Measurements from ENCODE around the gene GPATCH3.

GPATCH3 gene

GRCh38 chr1:26863685-26864077, 36.6 kb downstream of the GPATCH3 start:
- Histone ChIP-seq H3K9ac (ENCODE audit: low read depth, low read length) (no peak overlapping the region), H3K4me3 (ENCODE audit: low read depth, low read length) (peak overlapping the region; percentile 92; the same call in 1 of the 2 replicates), H3K27ac (ENCODE audit: low read depth, low read length) (no peak overlapping the region)

DNA sequence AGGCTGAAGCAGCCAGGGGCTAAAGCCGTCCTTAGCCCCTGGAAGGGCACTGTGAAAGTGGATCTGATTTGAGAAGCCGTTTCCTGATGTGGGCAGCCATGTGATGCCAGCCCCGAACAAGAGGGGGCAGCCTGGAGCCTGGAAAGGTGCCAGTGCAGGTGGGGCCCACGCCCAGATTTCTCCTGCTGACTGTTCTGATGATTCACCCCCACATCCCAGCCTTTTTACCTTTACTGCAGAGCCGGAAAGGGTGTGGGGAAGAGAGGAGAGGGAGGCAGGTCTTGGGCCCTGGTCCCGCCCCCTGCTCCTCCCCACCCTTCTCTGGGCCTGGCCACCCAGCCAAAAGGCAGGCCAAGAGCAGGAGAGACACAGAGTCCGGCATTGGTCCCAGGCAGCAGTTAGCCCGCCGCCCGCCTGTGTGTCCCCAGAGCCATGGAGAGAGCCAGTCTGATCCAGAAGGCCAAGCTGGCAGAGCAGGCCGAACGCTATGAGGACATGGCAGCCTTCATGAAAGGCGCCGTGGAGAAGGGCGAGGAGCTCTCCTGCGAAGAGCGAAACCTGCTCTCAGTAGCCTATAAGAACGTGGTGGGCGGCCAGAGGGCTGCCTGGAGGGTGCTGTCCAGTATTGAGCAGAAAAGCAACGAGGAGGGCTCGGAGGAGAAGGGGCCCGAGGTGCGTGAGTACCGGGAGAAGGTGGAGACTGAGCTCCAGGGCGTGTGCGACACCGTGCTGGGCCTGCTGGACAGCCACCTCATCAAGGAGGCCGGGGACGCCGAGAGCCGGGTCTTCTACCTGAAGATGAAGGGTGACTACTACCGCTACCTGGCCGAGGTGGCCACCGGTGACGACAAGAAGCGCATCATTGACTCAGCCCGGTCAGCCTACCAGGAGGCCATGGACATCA, 37.2 kb downstream of the GPATCH3 start, which contains the start of gene SFN:
Gene SFN, plus strand, starts transcription at position 369 of the 904 bp plus-strand sequence. Its CDS starts 64 bp downstream, at position 433.
- Histone ChIP-seq H3K4me3 (ENCODE audit: low read depth, low read length) (peak within 1 kb of the TSS; percentile 92), H3K9me3 (ENCODE audit: control insufficient read depth, insufficient read depth, low read length) (no peaks in the 10 kb centered on the region), H3K36me3 (ENCODE audit: control insufficient read depth, insufficient read depth, low read length) (no peaks in the 10 kb centered on the region), H3K9ac (ENCODE audit: low read depth, low read length) (no peak within 1 kb of the TSS), H3K27me3 (ENCODE audit: control insufficient read depth, insufficient read depth, low read length) (peaks cover 11% of the 10 kb centered on the region), H3K4me1 (ENCODE audit: control insufficient read depth, insufficient read depth, low read length) (peaks cover 3% of the 10 kb centered on the region), H3K27ac (ENCODE audit: low read depth, low read length) (peak within 1 kb of the TSS; percentile 33)

More at GRCh38 chr1:26863685-26864077, 36.6 kb downstream of the GPATCH3 start:
- Histone ChIP-seq H3K27me3 (ENCODE audit: control insufficient read depth, insufficient read depth, low read length) (peaks cover 11% of the 10 kb centered on the region), H3K9me3 (ENCODE audit: control insufficient read depth, insufficient read depth, low read length) (no peaks in the 10 kb centered on the region), H3K36me3 (ENCODE audit: control insufficient read depth, insufficient read depth, low read length) (no peaks in the 10 kb centered on the region), H3K4me1 (ENCODE audit: control insufficient read depth, insufficient read depth, low read length) (peaks cover 3% of the 10 kb centered on the region)

- Histone ChIP-seq H3K27ac (ENCODE audit: low read depth, low read length) (no peak overlapping the region), H3K9ac (ENCODE audit: low read depth, low read length) (no peak overlapping the region), H3K4me1 (ENCODE audit: control insufficient read depth, insufficient read depth, low read length) (peaks cover 7% of the 10 kb centered on the region), H3K9me3 (ENCODE audit: control insufficient read depth, insufficient read depth, low read length) (no peaks in the 10 kb centered on the region), H3K36me3 (ENCODE audit: control insufficient read depth, insufficient read depth, low read length) (no peaks in the 10 kb centered on the region), H3K4me3 (ENCODE audit: low read depth, low read length) (no peak overlapping the region), H3K27me3 (ENCODE audit: control insufficient read depth, insufficient read depth, low read length) (peaks cover 11% of the 10 kb centered on the region)
Measured at GRCh38 chr1:26861889-26862378, 38.3 kb downstream of the GPATCH3 start.

GRCh38 chr1:26861286-26861701, 39.0 kb downstream of the GPATCH3 start:
- Histone ChIP-seq H3K27me3 (ENCODE audit: control insufficient read depth, insufficient read depth, low read length) (peaks cover 11% of the 10 kb centered on the region), H3K4me1 (ENCODE audit: control insufficient read depth, insufficient read depth, low read length) (peaks cover 9% of the 10 kb centered on the region), H3K27ac (ENCODE audit: low read depth, low read length) (no peak overlapping the region), H3K9ac (ENCODE audit: low read depth, low read length) (no peak overlapping the region), H3K36me3 (ENCODE audit: control insufficient read depth, insufficient read depth, low read length) (no peaks in the 10 kb centered on the region), H3K4me3 (ENCODE audit: low read depth, low read length) (no peak overlapping the region), H3K9me3 (ENCODE audit: control insufficient read depth, insufficient read depth, low read length) (no peaks in the 10 kb centered on the region)

DNA sequence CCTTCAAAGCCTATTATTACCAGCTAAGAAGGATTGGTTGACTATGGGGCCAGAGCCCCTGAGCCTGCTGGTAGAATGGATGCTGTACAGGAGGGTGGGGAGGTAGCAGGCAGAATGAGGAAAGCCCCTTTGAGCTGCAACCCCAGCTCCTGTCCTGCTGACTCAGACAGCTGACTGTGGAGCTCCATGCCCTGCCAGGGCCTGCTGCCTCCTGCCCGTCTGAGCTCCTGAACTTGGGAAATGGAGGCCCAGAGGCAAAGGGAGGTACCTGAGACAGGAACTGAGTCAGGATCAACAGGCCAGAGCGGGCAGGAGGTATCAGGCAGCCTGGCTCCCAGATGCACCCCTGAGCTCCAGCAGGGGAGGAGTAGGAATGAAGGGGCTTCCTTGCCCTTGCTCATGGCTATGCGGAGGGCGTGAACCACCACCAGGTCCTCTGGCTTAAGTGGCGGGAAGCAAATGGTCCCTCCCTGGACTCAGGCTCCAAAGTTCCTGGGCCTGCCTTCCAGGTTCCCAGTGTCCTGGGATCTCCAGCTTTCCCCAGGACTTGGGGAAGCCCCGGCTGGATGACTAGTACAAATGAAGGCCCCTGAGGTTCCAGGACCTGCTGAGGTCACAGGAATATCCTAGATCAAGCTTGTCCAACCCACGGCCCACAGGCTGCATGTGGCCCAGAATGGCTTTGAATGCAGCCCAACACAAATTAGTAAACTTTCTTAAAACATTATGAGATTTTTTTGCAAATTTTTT, 41.2 kb downstream of the GPATCH3 start:
- H3K27ac ChIP-seq (ENCODE audit: low read depth, low read length), result no peak overlapping the region
- peaks cover 8% of the 10 kb centered on the region for H3K27me3 ChIP-seq (ENCODE audit: control insufficient read depth, insufficient read depth, low read length)
- H3K9ac ChIP-seq (ENCODE audit: low read depth, low read length), result no peak overlapping the region
- H3K4me1 ChIP-seq (ENCODE audit: control insufficient read depth, insufficient read depth, low read length), result peaks cover 7% of the 10 kb centered on the region; the same call in 1 of the 2 replicates
- no peak overlapping the region for H3K4me3 ChIP-seq (ENCODE audit: low read depth, low read length)
- H3K9me3 ChIP-seq (ENCODE audit: control insufficient read depth, insufficient read depth, low read length), result no peaks in the 10 kb centered on the region
- H3K36me3 ChIP-seq (ENCODE audit: control insufficient read depth, insufficient read depth, low read length), result peaks cover 5% of the 10 kb centered on the region

DNA sequence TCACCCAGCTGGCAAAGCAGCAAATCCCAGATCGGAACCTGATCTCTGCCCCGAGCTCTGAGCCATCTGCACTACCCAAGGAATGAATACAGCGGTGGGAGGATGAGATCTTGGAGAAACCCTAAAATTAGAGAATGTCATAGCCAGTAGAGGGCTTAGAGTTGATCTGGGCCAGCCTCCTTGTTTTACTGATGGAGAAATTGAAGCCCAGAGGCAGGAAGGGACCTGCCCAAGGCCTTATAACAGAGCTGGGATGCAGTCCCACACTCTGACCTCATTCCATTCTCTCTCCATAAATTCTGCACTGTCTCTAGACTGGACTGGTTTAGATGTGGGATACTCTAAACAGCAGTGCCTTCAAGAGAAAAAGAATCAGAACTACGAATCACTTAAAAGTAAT, 42.1 kb downstream of the GPATCH3 start:
- Histone ChIP-seq H3K9ac (ENCODE audit: low read depth, low read length) (no peak overlapping the region), H3K4me1 (ENCODE audit: control insufficient read depth, insufficient read depth, low read length) (peaks cover 7% of the 10 kb centered on the region; the same call in 1 of the 2 replicates), H3K27ac (ENCODE audit: low read depth, low read length) (no peak overlapping the region), H3K9me3 (ENCODE audit: control insufficient read depth, insufficient read depth, low read length) (no peaks in the 10 kb centered on the region), H3K4me3 (ENCODE audit: low read depth, low read length) (no peak overlapping the region), H3K36me3 (ENCODE audit: control insufficient read depth, insufficient read depth, low read length) (peaks cover 12% of the 10 kb centered on the region), H3K27me3 (ENCODE audit: control insufficient read depth, insufficient read depth, low read length) (peaks cover under 1% of the 10 kb centered on the region; the same call in 1 of the 2 replicates)

- Histone ChIP-seq H3K9me3 (ENCODE audit: control insufficient read depth, insufficient read depth, low read length) (no peaks in the 10 kb centered on the region), H3K27me3 (ENCODE audit: control insufficient read depth, insufficient read depth, low read length) (no peaks in the 10 kb centered on the region), H3K36me3 (ENCODE audit: control insufficient read depth, insufficient read depth, low read length) (peaks cover 16% of the 10 kb centered on the region), H3K4me3 (ENCODE audit: low read depth, low read length) (no peak overlapping the region), H3K27ac (ENCODE audit: low read depth, low read length) (no peak overlapping the region), H3K9ac (ENCODE audit: low read depth, low read length) (no peak overlapping the region), H3K4me1 (ENCODE audit: control insufficient read depth, insufficient read depth, low read length) (peaks cover 11% of the 10 kb centered on the region; the same call in 1 of the 2 replicates)
Measured at GRCh38 chr1:26857473-26858060, 42.7 kb downstream of the GPATCH3 start.

- Histone ChIP-seq H3K9me3 (ENCODE audit: control insufficient read depth, insufficient read depth, low read length) (no peaks in the 10 kb centered on the region), H3K9ac (ENCODE audit: low read depth, low read length) (no peak overlapping the region), H3K27me3 (ENCODE audit: control insufficient read depth, insufficient read depth, low read length) (no peaks in the 10 kb centered on the region), H3K36me3 (ENCODE audit: control insufficient read depth, insufficient read depth, low read length) (peaks cover 23% of the 10 kb centered on the region), H3K27ac (ENCODE audit: low read depth, low read length) (peak overlapping the region; percentile 44), H3K4me3 (ENCODE audit: low read depth, low read length) (no peak overlapping the region), H3K4me1 (ENCODE audit: control insufficient read depth, insufficient read depth, low read length) (peaks cover 13% of the 10 kb centered on the region; the same call in 1 of the 2 replicates)
Measured at GRCh38 chr1:26856604-26857469, 43.4 kb downstream of the GPATCH3 start.

- H3K9ac ChIP-seq (ENCODE audit: low read depth, low read length), result no peak overlapping the region
- H3K4me1 ChIP-seq (ENCODE audit: control insufficient read depth, insufficient read depth, low read length), result peaks cover 13% of the 10 kb centered on the region; the same call in 1 of the 2 replicates
- no peaks in the 10 kb centered on the region for H3K9me3 ChIP-seq (ENCODE audit: control insufficient read depth, insufficient read depth, low read length)
- H3K4me3 ChIP-seq (ENCODE audit: low read depth, low read length), result no peak overlapping the region
- H3K27ac ChIP-seq (ENCODE audit: low read depth, low read length), result no peak overlapping the region
- H3K27me3 ChIP-seq (ENCODE audit: control insufficient read depth, insufficient read depth, low read length), result no peaks in the 10 kb centered on the region
- H3K36me3 ChIP-seq (ENCODE audit: control insufficient read depth, insufficient read depth, low read length), result peaks cover 30% of the 10 kb centered on the region
Measured at GRCh38 chr1:26856181-26856580, 44.1 kb downstream of the GPATCH3 start.

DNA sequence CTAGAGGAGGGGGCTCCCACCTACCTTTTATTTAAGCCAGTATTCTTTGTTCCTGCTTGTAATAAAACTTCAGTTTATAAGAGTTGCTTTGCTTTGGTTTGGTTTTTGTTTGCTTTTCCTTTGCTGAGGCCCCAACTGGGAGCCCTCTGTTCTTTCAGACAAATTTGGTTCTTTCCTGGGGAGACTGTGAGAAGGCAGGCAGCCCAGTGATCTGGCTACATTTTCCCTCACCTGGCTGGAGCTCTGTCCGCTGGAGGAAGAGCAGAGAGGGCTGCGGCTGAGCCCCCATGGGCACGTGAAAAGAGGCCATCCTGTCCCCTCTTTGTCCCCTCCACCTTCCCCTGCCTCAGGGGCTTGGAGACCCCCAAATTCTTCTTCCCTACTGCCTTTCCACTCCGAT, 44.6 kb downstream of the GPATCH3 start:
- Histone ChIP-seq H3K9me3 (ENCODE audit: control insufficient read depth, insufficient read depth, low read length) (no peaks in the 10 kb centered on the region), H3K9ac (ENCODE audit: low read depth, low read length) (no peak overlapping the region), H3K27ac (ENCODE audit: low read depth, low read length) (no peak overlapping the region), H3K27me3 (ENCODE audit: control insufficient read depth, insufficient read depth, low read length) (no peaks in the 10 kb centered on the region), H3K36me3 (ENCODE audit: control insufficient read depth, insufficient read depth, low read length) (peaks cover 35% of the 10 kb centered on the region), H3K4me1 (ENCODE audit: control insufficient read depth, insufficient read depth, low read length) (peaks cover 13% of the 10 kb centered on the region; the same call in 1 of the 2 replicates), H3K4me3 (ENCODE audit: low read depth, low read length) (no peak overlapping the region)
